K562 (cell line): ENCODE data around the gene NR1D1. TPM values are rescaled to one million over a fixed set of nuclear protein-coding genes. Genes with fewer than 3 reads are reported as not detected.

Source experiments
- ATAC-seq: fragments of 200-7000 bp; cut with Tn5 transposase; 3 replicates; pipeline ENCODE4 v1.9.1; 2020; ENCODE audit warnings: moderate library complexity
- BruUV-seq: library from RNA; stranded (reverse); fragments of 400-500 nt; replicated peaks from 2 replicates; lab custom pipeline; 2021; lab: Mats Ljungman, UMichigan
- CTCF ChIA-PET: fragments of 300-600 bp; formaldehyde crosslinking; extraction: SDS; loops from one replicate; lab custom pipeline; 2021; ENCODE audit warnings: low intra/inter-chr PET ratio; lab: Yijun Ruan, JAX
- POLR2A ChIA-PET: fragments of 300-600, 350-650 bp; sonication (Branson Sonifier 250); formaldehyde crosslinking; extraction: SDS; loops from one replicate; lab custom pipeline; 2021; ENCODE audit warnings: antibody characterized with exemption, inconsistent platforms; lab: Yijun Ruan, JAX
- DNase-seq, 4 experiments: peaks; one replicate each; pipeline versions ENCODE4 v3.0.0 to v3.0.0-alpha.2; 2011 to 2018; ENCODE audit warnings: low spot score in 3 of 4, mixed read lengths in 3 of 4; ENCODE audit errors: extremely low read depth in 1 of 4
- FAIRE-seq: peaks from 2 replicates; lab custom pipeline; 2011; peaks lifted over from hg19 to GRCh38; lab: Jason Lieb, UNC
- H2AFZ ChIP-seq: 2 replicates; pipeline ENCODE4 v1.6.0; 2011; ENCODE audit warnings: low read depth, low read length, control low read depth, inconsistent platforms
- H3K27ac ChIP-seq: fragments of 200-600 bp; 3 replicates; pipeline ENCODE4 v1.8.0; 2011; ENCODE audit warnings: low read depth, mild to moderate bottlenecking, control low read depth, inconsistent platforms, low read length, moderate library complexity, mixed read lengths; ENCODE audit errors: extremely low read depth
- H3K27me3 ChIP-seq, 2 experiments: fragments of 300-600 bp in 1 of 2; 2 replicates in 1 of 2; 3 replicates in 1 of 2; pipeline versions ENCODE4 v1.6.0 to v1.8.0; 2011; ENCODE audit warnings: inconsistent platforms in 2 of 2, low read length in 2 of 2, mild to moderate bottlenecking in 1 of 2, mixed read lengths in 1 of 2, moderate library complexity in 1 of 2; ENCODE audit not compliant: control insufficient read depth in 2 of 2, insufficient read depth in 2 of 2
- H3K36me3 ChIP-seq: fragments of 300-600 bp; 3 replicates; pipeline ENCODE4 v1.8.0; 2011; ENCODE audit warnings: mild to moderate bottlenecking, low read length, inconsistent platforms; ENCODE audit not compliant: control insufficient read depth, insufficient read depth
- H3K4me1 ChIP-seq, 2 experiments: fragments of 200-600 bp in 1 of 2; replicated peaks in 1 of 2; 2 replicates in 1 of 2; 3 replicates in 1 of 2; pipeline versions ENCODE4 v1.5.1 to v1.8.0; 2011; ENCODE audit warnings: inconsistent platforms in 2 of 2, low read length in 2 of 2, mild to moderate bottlenecking in 1 of 2, mixed read lengths in 1 of 2, moderate library complexity in 1 of 2; ENCODE audit not compliant: control insufficient read depth in 2 of 2, insufficient read depth in 2 of 2
- H3K4me2 ChIP-seq: 2 replicates; pipeline ENCODE4 v1.6.1; 2011; ENCODE audit warnings: low read length, control low read depth, inconsistent platforms, mixed read lengths; ENCODE audit not compliant: insufficient read depth
- H3K4me3 ChIP-seq: fragments of 200-600 bp; sonication (generic), shearing (Covaris generic); 2 replicates; pipeline ENCODE4 v1.5.1; 2016; ENCODE audit warnings: control low read depth, inconsistent platforms
- H3K79me2 ChIP-seq: fragments of 200-600 bp; 3 replicates; pipeline ENCODE4 v1.8.0; 2011; ENCODE audit warnings: low read length, inconsistent platforms; ENCODE audit not compliant: control insufficient read depth, insufficient read depth
- H3K9ac ChIP-seq, 2 experiments: 2 replicates each; pipeline versions ENCODE4 v1.6.0 to v1.6.1; 2011; ENCODE audit warnings: low read depth in 2 of 2, low read length in 2 of 2, control low read depth in 1 of 2, inconsistent platforms in 1 of 2, mild to moderate bottlenecking in 1 of 2, mixed read lengths in 1 of 2; ENCODE audit not compliant: insufficient read depth in 1 of 2
- H3K9me1 ChIP-seq: one replicate; pipeline ENCODE4 v1.6.0; 2011; ENCODE audit warnings: inconsistent platforms, mild to moderate bottlenecking, low read length, moderate library complexity; ENCODE audit not compliant: control insufficient read depth, insufficient read depth
- H3K9me3 ChIP-seq: replicated peaks from 2 replicates; pipeline ENCODE4 v1.5.1; 2011; ENCODE audit warnings: low read depth, low read length, inconsistent platforms; ENCODE audit not compliant: control insufficient read depth, insufficient read depth
- H4K20me1 ChIP-seq: replicated peaks from 2 replicates; pipeline ENCODE4 v1.6.1; 2011; ENCODE audit warnings: low read length, inconsistent platforms, mixed read lengths; ENCODE audit not compliant: control insufficient read depth, insufficient read depth
- TAF7 ChIP-seq: fragments of 450-650 bp; IDR thresholded peaks from 2 replicates; pipeline ENCODE4 v1.6.1; 2016; ENCODE audit warnings: missing genetic modification characterization, missing compliant biosample characterization
- ZNF224 ChIP-seq: sonication (generic); formaldehyde crosslinking; IDR thresholded peaks from 2 replicates; pipeline ENCODE4 v1.8.0; 2022; ENCODE audit warnings: mild to moderate bottlenecking, missing genetic modification reagents
- ZNF707 ChIP-seq: fragments of 250-450 bp; sonication (Bioruptor Pico); conservative IDR thresholded peaks from 2 replicates; pipeline ENCODE4 v1.8.0; 2022; ENCODE audit warnings: inconsistent platforms, mild to moderate bottlenecking, moderate library complexity
- WGBS: fragments of 100-300 bp; shearing (Covaris generic); methylation state at CpG from one replicate; pipeline ENCODE4 v1.1.6; 2016; ENCODE audit warnings: low coverage, mixed read lengths; ENCODE audit not compliant: insufficient coverage; ENCODE audit errors: missing lambda C conversion rate; 5-methylcytosine and 5-hydroxymethylcytosine counted together
- in situ Hi-C: fragments of 300-500 bp; cut with MboI; formaldehyde crosslinking; loops from 4 replicates; pipeline ENCODE4 v1.15.0; 2018; ENCODE audit warnings: inconsistent platforms, mixed read lengths
- intact Hi-C: fragments of 100-400 bp; cut with micrococcal nuclease; formaldehyde crosslinking; loops from 2 replicates; pipeline ENCODE4 v1.14.2; 2022
- polyA plus RNA-seq, 8 experiments: library from polyadenylated mRNA; depleted of rRNA in 4 of 8; stranded (reverse) in 5 of 8; unstranded in 3 of 8; fragments of >200 nt; fragmentation: Nextera tagmentation in 2 of 8; fragmentation: Illumina TruSeq in 1 of 8; extraction: Ambion mirVana in 2 of 8; extraction: Trizol in 1 of 8; gene quantifications; 2 replicates each; pipeline versions ENCODE4 v1.2.1 to v1.2.3, GENCODE V29; 2011 to 2014; ENCODE audit warnings: inconsistent platforms in 1 of 8, missing spikeins in 1 of 8
- total RNA-seq, 7 experiments: library from RNA; depleted of rRNA in 6 of 7; stranded (reverse); fragments of >200 nt in 6 of 7; fragmentation: Illumina TruSeq in 2 of 7; extraction: Trizol in 2 of 7; gene quantifications; 2 replicates each; pipeline versions ENCODE4 v1.2.1 to v1.2.3, GENCODE V29; 2011 to 2021; ENCODE audit warnings: low replicate concordance in 1 of 7
- TF ChIP-seq, protein P1 (sequence below): fragments of 250-450 bp; sonication (Bioruptor Pico); IDR thresholded peaks from 2 replicates; pipeline ENCODE4 v1.4.0; 2020; ENCODE audit warnings: mild to moderate bottlenecking, moderate library complexity

The NR1D1 gene
- total and polyA plus RNA-seq, 9 of the 15 experiments (the other 6 are each of a cell fraction or from before 2014, with no cell fraction given): 0.25 to 7.7 (median 0.65) TPM

DNA sequence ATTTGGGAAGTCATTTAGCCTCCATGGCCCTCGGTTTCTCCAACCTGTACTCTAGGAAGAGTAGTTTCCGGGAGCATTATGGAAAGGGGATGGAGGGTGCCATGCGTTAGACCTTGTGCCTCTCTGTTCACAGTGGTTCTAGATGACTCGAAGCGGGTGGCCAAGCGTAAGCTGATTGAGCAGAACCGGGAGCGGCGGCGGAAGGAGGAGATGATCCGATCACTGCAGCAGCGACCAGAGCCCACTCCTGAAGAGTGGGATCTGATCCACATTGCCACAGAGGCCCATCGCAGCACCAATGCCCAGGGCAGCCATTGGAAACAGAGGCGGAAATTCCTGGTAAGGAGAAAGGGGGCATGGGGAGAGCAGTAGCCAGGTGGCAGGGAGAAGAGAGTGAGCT is 15.9 kb downstream of the NR1D1 start:
- Histone ChIP-seq H3K9me3 (no peaks in the 10 kb centered on the region), H3K4me1 (peaks cover 0 to 13% of the 10 kb centered on the region in 2 experiments; a peak in 2 of 5 replicates), H3K4me3 (no peak overlapping the region), H2AFZ (no peak overlapping the region), H3K4me2 (no peak overlapping the region), H3K36me3 (peaks cover 59% of the 10 kb centered on the region), H3K9ac (no peak overlapping the region), H3K9me1 (no peaks in the 10 kb centered on the region), H3K79me2 (no peaks in the 10 kb centered on the region), H3K27me3 (no peaks in the 10 kb centered on the region), H4K20me1 (no peaks in the 10 kb centered on the region), H3K27ac (no peak overlapping the region)
- ATAC-seq (no peak), FAIRE-seq (no peak), DNase-seq (no peak)
- in situ Hi-C loops (loop anchor here (5.0 kb wide), 1 partner anchor 52 kb away; no protein-coding TSS in a partner anchor), intact Hi-C loops (no loop called here)
- TF ChIP-seq, protein P1, sequence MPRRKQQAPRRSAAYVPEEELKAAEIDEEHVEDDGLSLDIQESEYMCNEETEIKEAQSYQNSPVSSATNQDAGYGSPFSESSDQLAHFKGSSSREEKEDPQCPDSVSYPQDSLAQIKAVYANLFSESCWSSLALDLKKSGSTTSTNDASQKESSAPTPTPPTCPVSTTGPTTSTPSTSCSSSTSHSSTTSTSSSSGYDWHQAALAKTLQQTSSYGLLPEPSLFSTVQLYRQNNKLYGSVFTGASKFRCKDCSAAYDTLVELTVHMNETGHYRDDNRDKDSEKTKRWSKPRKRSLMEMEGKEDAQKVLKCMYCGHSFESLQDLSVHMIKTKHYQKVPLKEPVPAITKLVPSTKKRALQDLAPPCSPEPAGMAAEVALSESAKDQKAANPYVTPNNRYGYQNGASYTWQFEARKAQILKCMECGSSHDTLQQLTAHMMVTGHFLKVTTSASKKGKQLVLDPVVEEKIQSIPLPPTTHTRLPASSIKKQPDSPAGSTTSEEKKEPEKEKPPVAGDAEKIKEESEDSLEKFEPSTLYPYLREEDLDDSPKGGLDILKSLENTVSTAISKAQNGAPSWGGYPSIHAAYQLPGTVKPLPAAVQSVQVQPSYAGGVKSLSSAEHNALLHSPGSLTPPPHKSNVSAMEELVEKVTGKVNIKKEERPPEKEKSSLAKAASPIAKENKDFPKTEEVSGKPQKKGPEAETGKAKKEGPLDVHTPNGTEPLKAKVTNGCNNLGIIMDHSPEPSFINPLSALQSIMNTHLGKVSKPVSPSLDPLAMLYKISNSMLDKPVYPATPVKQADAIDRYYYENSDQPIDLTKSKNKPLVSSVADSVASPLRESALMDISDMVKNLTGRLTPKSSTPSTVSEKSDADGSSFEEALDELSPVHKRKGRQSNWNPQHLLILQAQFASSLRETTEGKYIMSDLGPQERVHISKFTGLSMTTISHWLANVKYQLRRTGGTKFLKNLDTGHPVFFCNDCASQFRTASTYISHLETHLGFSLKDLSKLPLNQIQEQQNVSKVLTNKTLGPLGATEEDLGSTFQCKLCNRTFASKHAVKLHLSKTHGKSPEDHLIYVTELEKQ (CRISPR knock-in tag): no peak
- no peak for TF ChIP-seq ZNF224 (CRISPR knock-in tag)
- TF ChIP-seq ZNF707 (CRISPR knock-in tag): no peak
- no peak for TF ChIP-seq TAF7
- ChIA-PET CTCF (no interaction called here), POLR2A (no interaction called here)
- BruUV-seq: no TSS peak
- 94% methylated on average over 14 of the region's 14 CpGs for WGBS
